ENCODE results near the gene PGAP3. TPM values are rescaled to one million over a fixed set of nuclear protein-coding genes. Genes with fewer than 3 reads are reported as not detected.

The PGAP3 gene
- total RNA-seq, 1 experiment from 2014 or later = 29.0 TPM

DNA sequence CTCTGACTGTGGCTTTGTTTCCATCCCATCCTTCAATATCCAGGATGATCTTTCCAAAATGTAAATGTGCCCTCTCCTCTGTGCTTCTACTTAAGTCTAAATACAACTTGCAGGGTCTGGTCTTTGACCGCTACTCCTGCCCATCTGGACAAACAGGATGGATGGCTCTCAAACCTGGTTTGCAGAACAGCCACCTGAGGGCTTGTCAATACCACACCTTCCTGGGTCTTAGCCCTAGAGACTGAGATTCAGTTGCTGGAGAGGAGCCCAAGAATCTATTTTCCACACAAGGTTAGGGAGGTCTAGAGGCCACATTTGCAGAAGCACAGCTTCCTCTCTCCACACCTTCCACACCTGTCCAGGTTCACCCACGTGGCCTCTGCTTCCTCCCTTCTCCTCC, 48.0 kb upstream of the PGAP3 start:
- Histone ChIP-seq H2AFZ (ENCODE audit: low read length) (no peak overlapping the region), H3K79me2 (ENCODE audit: insufficient read depth, low read length) (no peaks in the 10 kb centered on the region), H3K27ac (ENCODE audit: insufficient read length, low read depth, low read length) (no peak overlapping the region), H4K20me1 (ENCODE audit: control insufficient read depth, insufficient read depth, insufficient read length) (no peaks in the 10 kb centered on the region), H2AK5ac (ENCODE audit: insufficient read length, low read length) (no peak overlapping the region), H3K79me1 (ENCODE audit: insufficient read depth, low read depth, low read length, poor library complexity, severe bottlenecking) (no peaks in the 10 kb centered on the region), H2BK20ac (ENCODE audit: low read depth, low read length, poor library complexity, severe bottlenecking) (no peak overlapping the region), H2BK15ac (ENCODE audit: low read depth, low read length) (no peak overlapping the region), H4K8ac (replicated peaks; ENCODE audit: insufficient read length, low read depth, low read length) (no peak overlapping the region), H2BK12ac (ENCODE audit: insufficient read length, low read depth, low read length) (no peak overlapping the region), H4K91ac (ENCODE audit: insufficient read length, low read depth, low read length) (no peak overlapping the region), H2BK120ac (ENCODE audit: low read depth, low read length, poor library complexity, severe bottlenecking) (no peak overlapping the region), H3K18ac (ENCODE audit: insufficient read length, low read depth, low read length) (no peak overlapping the region), H3K9me3 (ENCODE audit: control insufficient read depth, low read depth, low read length) (no peaks in the 10 kb centered on the region), H3K9ac (ENCODE audit: extremely low read depth, insufficient read length, low read length) (no peak overlapping the region), H3K4ac (ENCODE audit: low read depth, low read length) (no peak overlapping the region), H3K4me1 (ENCODE audit: insufficient read depth, low read length) (peaks cover under 1% of the 10 kb centered on the region; the same call in 1 of the 2 replicates), H3K23ac (ENCODE audit: insufficient read length, low read depth, low read length) (no peak overlapping the region), H3K27me3 (ENCODE audit: insufficient read depth, low read length) (no peaks in the 10 kb centered on the region), H3K56ac (ENCODE audit: insufficient read length, low read depth, low read length) (no peak overlapping the region), H4K5ac (ENCODE audit: insufficient read length, low read depth, low read length) (no peak overlapping the region), H3K4me2 (ENCODE audit: insufficient read depth, insufficient read length, low read length) (no peak overlapping the region), H3T11ph (ENCODE audit: low read length) (no peak overlapping the region), H2BK5ac (ENCODE audit: insufficient read length, low read length) (no peak overlapping the region), H3K14ac (ENCODE audit: insufficient read depth, low read length) (no peak overlapping the region), H3K23me2 (ENCODE audit: insufficient read length, low read depth, low read length, poor library complexity, severe bottlenecking) (peaks cover 26% of the 10 kb centered on the region)
- no peak for DNase-seq
- Mint-ChIP-seq H3K27ac (peak overlapping the region in 2 of 3 experiments; percentile 13 to 71; a peak in 4 of 7 replicates), H3K4me3 (no peak overlapping the region), H3K9me3 (no peaks in the 10 kb centered on the region), H3K4me1 (peaks cover 26 to 32% of the 10 kb centered on the region in 2 experiments), H3K27me3 (ENCODE audit: low read depth) (peaks cover 3% of the 10 kb centered on the region; the same call in 1 of the 2 replicates), H3K36me3 (ENCODE audit: insufficient read depth in 1 of 3, low read depth in 3 of 3) (no peaks in the 10 kb centered on the region; a peak in 2 of 7 replicates)
- TF ChIP-seq, protein P1, sequence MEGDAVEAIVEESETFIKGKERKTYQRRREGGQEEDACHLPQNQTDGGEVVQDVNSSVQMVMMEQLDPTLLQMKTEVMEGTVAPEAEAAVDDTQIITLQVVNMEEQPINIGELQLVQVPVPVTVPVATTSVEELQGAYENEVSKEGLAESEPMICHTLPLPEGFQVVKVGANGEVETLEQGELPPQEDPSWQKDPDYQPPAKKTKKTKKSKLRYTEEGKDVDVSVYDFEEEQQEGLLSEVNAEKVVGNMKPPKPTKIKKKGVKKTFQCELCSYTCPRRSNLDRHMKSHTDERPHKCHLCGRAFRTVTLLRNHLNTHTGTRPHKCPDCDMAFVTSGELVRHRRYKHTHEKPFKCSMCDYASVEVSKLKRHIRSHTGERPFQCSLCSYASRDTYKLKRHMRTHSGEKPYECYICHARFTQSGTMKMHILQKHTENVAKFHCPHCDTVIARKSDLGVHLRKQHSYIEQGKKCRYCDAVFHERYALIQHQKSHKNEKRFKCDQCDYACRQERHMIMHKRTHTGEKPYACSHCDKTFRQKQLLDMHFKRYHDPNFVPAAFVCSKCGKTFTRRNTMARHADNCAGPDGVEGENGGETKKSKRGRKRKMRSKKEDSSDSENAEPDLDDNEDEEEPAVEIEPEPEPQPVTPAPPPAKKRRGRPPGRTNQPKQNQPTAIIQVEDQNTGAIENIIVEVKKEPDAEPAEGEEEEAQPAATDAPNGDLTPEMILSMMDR (conservative IDR thresholded peaks at IDR 0.05) = no peak
- no CpG with 5 or more reads among the region's 2 CpGs for WGBS (ENCODE audit: extremely low coverage, insufficient read length, low lambda C conversion rate)
